Suprapubic skin (tissue), 3 donors: ENCODE measurements around the gene STIM1.

Source experiments
- EP300 ChIP-seq: sonication (generic); formaldehyde crosslinking; IDR thresholded peaks from one replicate; pipeline ENCODE4 v1.6.1; 2017; ENCODE audit warnings: antibody characterized with exemption
- POLR2A ChIP-seq, 2 donors: fragments of 450-650 bp; IDR thresholded peaks; one replicate each; pipeline ENCODE4 v1.6.1; 2017; ENCODE audit warnings: antibody characterized with exemption in 2 of 2, mild to moderate bottlenecking in 2 of 2, moderate library complexity in 2 of 2
- TF ChIP-seq, protein P1 (sequence below), 2 donors: fragments of 200-600 bp in 1 of 2; fragments of 450-650 bp in 1 of 2; sonication (generic) in 1 of 2; IDR thresholded peaks; one replicate each; pipeline ENCODE4 v1.5.1; 2016 to 2019; ENCODE audit warnings: antibody characterized with exemption in 2 of 2, mild to moderate bottlenecking in 1 of 2, moderate library complexity in 1 of 2

DNA sequence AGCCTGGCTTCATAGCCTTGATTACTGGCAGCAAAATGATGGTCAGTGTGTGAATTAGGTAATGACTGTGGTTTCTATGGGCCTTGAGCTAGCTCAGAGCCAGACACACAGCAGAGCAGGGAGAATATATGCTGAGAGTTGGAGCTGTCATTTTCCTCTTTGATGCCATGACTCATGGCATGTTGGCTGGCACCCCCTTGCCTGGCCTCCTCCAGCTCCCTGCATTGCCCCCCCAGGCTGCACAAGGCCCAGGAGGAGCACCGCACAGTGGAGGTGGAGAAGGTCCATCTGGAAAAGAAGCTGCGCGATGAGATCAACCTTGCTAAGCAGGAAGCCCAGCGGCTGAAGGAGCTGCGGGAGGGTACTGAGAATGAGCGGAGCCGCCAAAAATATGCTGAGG lies 218.8 kb downstream of the STIM1 start:
- TF ChIP-seq, protein P1, sequence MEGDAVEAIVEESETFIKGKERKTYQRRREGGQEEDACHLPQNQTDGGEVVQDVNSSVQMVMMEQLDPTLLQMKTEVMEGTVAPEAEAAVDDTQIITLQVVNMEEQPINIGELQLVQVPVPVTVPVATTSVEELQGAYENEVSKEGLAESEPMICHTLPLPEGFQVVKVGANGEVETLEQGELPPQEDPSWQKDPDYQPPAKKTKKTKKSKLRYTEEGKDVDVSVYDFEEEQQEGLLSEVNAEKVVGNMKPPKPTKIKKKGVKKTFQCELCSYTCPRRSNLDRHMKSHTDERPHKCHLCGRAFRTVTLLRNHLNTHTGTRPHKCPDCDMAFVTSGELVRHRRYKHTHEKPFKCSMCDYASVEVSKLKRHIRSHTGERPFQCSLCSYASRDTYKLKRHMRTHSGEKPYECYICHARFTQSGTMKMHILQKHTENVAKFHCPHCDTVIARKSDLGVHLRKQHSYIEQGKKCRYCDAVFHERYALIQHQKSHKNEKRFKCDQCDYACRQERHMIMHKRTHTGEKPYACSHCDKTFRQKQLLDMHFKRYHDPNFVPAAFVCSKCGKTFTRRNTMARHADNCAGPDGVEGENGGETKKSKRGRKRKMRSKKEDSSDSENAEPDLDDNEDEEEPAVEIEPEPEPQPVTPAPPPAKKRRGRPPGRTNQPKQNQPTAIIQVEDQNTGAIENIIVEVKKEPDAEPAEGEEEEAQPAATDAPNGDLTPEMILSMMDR (IDR thresholded peaks at IDR 0.05) = no peak
- TF ChIP-seq POLR2A (IDR thresholded peaks at IDR 0.05) (no peak), EP300 (no peak)
